ENCODE results near the gene FBXW4. TPM values are rescaled to one million over a fixed set of nuclear protein-coding genes. Genes with fewer than 3 reads are reported as not detected.

The FBXW4 gene
- total and polyA plus RNA-seq, 9 of the 15 experiments (the other 6 are each of a cell fraction or from before 2014, with no cell fraction given): 1.0 to 10.6 (median 5.4) TPM

GRCh38 chr10:101672536-101672935 lies 22.4 kb downstream of the FBXW4 start (continued):
- TF ChIP-seq MGA (IDR thresholded peaks at IDR 0.05) (no peak), ERF (CRISPR knock-in tag; IDR thresholded peaks at IDR 0.05) (no peak)

Data from K562 (cell line).